Measurements from ENCODE around the gene FOLR3. TPM values are rescaled to one million over a fixed set of nuclear protein-coding genes. Genes with fewer than 3 reads are reported as not detected.
"Not testable (repeated sequence)": the region's sequence is repeated elsewhere in the genome, so short reads cannot be mapped to it uniquely, and the experiment has no call there.

FOLR3 gene
- total RNA-seq, 2 donors from 2014 or later: not detected

- no peaks in the 10 kb centered on the region for H3K4me1 ChIP-seq (ENCODE audit: control insufficient read depth in 1 of 2, low read depth in 2 of 2)
- no peak overlapping the region for H3K4me3 ChIP-seq
- H3K27ac ChIP-seq: no peak overlapping the region
- DNase-seq (ENCODE audit: low spot score): no peak
- no peaks in the 10 kb centered on the region for H3K27me3 ChIP-seq (replicated peaks; ENCODE audit: insufficient read depth)
- no peaks in the 10 kb centered on the region for H3K36me3 ChIP-seq
- TF ChIP-seq CTCF (IDR thresholded peaks at IDR 0.05): no peak
- no peak for ATAC-seq (ENCODE audit: insufficient number of reproducible peaks, low FRiP score, low read depth)
- no peaks in the 10 kb centered on the region for H3K9me3 ChIP-seq
These were observed 42.1 kb downstream of the FOLR3 start for GRCh38 chr11:72177656-72178055.

- ATAC-seq (ENCODE audit: insufficient number of reproducible peaks, low FRiP score, low read depth): no peak
- no peak overlapping the region for H3K4me3 ChIP-seq
- H3K36me3 ChIP-seq: no peaks in the 10 kb centered on the region
- no peak for DNase-seq (ENCODE audit: low spot score)
- no peak overlapping the region for H3K27ac ChIP-seq
- no peak for TF ChIP-seq CTCF (IDR thresholded peaks at IDR 0.05)
- H3K4me1 ChIP-seq (ENCODE audit: control insufficient read depth in 1 of 2, low read depth in 2 of 2): no peaks in the 10 kb centered on the region
- H3K9me3 ChIP-seq: no peaks in the 10 kb centered on the region
- H3K27me3 ChIP-seq (replicated peaks; ENCODE audit: insufficient read depth): no peaks in the 10 kb centered on the region
These were observed 43.7 kb downstream of the FOLR3 start for GRCh38 chr11:72179049-72179803.

GRCh38 chr11:72179804-72180396 is 44.4 kb downstream of the FOLR3 start:
- Histone ChIP-seq H3K27ac (no peak overlapping the region), H3K27me3 (replicated peaks; ENCODE audit: insufficient read depth) (no peaks in the 10 kb centered on the region), H3K4me1 (ENCODE audit: control insufficient read depth in 1 of 2, low read depth in 2 of 2) (no peaks in the 10 kb centered on the region), H3K36me3 (no peaks in the 10 kb centered on the region), H3K9me3 (no peaks in the 10 kb centered on the region), H3K4me3 (no peak overlapping the region)
- no peak for DNase-seq (ENCODE audit: low spot score)
- no peak for TF ChIP-seq CTCF (IDR thresholded peaks at IDR 0.05)
- no peak for ATAC-seq (ENCODE audit: insufficient number of reproducible peaks, low FRiP score, low read depth)

GRCh38 chr11:72180892-72181552 is 45.5 kb downstream of the FOLR3 start:
- ATAC-seq (ENCODE audit: insufficient number of reproducible peaks, low FRiP score, low read depth); H3K27ac ChIP-seq; DNase-seq (ENCODE audit: low spot score); H3K36me3 ChIP-seq; H3K9me3 ChIP-seq; H3K27me3 ChIP-seq (replicated peaks; ENCODE audit: insufficient read depth); H3K4me1 ChIP-seq (ENCODE audit: control insufficient read depth in 1 of 2, low read depth in 2 of 2); H3K4me3 ChIP-seq: not testable (repeated sequence)

- H3K4me3 ChIP-seq; H3K4me1 ChIP-seq (ENCODE audit: control insufficient read depth in 1 of 2, low read depth in 2 of 2); DNase-seq (ENCODE audit: low spot score); H3K27me3 ChIP-seq (replicated peaks; ENCODE audit: insufficient read depth); H3K27ac ChIP-seq; H3K36me3 ChIP-seq; ATAC-seq (ENCODE audit: insufficient number of reproducible peaks, low FRiP score, low read depth); H3K9me3 ChIP-seq: not testable (repeated sequence)
These were observed 46.0 kb downstream of the FOLR3 start for GRCh38 chr11:72181553-72181958.

- no peaks in the 10 kb centered on the region for H3K36me3 ChIP-seq
- no peaks in the 10 kb centered on the region for H3K27me3 ChIP-seq (replicated peaks; ENCODE audit: insufficient read depth)
- DNase-seq (ENCODE audit: low spot score) (no peak), ATAC-seq (ENCODE audit: insufficient number of reproducible peaks, low FRiP score, low read depth) (no peak)
- no peaks in the 10 kb centered on the region for H3K4me1 ChIP-seq (ENCODE audit: control insufficient read depth in 1 of 2, low read depth in 2 of 2)
- H3K9me3 ChIP-seq: no peaks in the 10 kb centered on the region
- H3K27ac ChIP-seq: no peak overlapping the region
- TF ChIP-seq CTCF (IDR thresholded peaks at IDR 0.05): no peak
- H3K4me3 ChIP-seq: no peak overlapping the region
These were observed 52.7 kb downstream of the FOLR3 start for GRCh38 chr11:72188267-72188666.
